Ammon's horn (tissue), 1 donor: ENCODE results near the gene MMP8.

Source experiments
- DNase-seq: peaks from one replicate; pipeline ENCODE4 v3.0.0-alpha.2; 2016; ENCODE audit warnings: low spot score

Gene MMP8

DNA sequence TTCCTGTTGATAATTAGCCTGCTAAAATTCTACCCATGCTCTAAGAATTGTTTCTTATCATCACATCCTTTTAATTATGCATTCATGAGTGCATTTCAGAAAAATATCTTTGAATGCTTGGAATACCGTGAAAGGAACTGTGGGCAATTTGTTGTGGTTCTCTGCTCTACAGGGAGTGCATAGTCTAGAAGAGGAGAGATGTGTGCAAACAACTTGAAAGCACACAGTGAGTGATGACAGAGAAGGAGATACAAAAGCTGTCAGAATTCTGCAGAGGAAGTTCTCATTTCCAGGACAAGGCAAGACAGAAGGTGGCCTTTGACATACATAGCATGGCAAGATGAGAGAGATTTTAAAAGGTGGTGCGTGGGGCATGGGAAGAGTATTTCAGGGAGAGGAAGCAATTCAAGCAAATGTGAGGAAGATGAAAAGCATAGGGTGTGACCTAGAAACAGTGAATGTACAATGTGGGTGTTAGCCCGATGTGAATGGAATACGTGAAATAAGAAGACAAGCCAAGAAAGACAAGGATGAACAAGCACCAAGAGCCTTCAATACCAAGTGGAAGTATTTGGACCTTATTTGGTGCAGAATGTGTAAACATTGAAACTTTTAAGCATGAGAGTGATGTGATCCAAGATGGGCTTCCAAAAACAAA lies 5.0 kb downstream of the MMP8 start:
- DNase-seq = no peak

DNA sequence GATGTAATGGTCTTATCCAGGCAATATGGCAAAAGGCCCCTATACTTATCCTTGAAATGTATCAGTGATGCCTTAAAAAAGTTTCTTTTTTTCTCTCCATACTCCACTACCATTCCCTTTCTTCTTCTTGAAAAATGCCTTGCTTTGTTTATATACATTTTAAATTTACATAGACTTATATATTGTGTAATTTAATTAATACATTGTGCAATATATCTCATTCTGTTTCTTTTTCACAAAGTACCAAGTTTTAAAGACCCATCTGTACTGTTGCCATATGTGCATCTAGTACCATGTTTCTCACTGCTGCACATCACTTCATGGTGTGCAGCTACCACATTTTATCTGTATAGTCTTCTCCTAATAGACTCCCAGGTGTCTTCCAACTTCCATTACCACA lies 7.5 kb downstream of the MMP8 start:
- no peak for DNase-seq

DNA sequence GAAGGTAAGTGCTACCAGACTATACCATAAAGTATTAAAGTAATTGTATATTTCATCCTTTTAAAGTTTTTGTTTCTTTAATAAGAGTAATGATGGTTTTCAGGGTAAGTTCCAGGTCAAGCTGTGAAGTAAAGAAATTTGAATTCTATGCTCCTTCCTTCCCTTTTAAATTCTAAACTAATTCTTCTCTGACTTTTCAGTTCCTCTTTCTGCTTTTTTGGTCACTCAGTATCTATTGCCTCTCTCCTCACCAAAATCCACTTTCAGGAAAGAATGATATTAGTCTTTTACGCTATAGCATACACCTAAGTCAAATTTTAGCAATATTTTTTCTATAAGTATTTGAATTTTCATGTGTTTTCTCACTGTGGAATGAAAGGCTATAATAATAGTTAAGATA lies 8.2 kb downstream of the MMP8 start:
- no peak for DNase-seq

DNA sequence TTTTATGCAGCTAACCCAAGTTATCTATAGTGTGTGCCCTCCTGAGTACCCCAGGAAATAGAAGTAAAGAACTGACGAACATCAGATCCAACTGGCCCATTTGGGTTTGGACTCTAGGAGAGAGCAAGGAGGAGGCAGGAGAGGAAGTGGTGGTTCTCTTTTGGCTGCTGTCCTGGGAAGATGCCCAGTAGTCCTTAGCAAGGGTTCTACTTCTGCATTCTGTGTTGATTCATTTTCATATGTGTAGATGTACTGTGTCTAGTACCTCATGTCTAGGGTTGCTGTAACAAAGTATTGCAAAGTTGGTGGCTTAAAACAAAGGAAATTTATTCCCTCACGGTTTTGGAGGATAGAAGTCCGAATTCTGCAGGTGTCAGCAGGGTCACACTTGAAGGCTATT lies 12.6 kb downstream of the MMP8 start:
- DNase-seq = peak; percentile 9

DNA sequence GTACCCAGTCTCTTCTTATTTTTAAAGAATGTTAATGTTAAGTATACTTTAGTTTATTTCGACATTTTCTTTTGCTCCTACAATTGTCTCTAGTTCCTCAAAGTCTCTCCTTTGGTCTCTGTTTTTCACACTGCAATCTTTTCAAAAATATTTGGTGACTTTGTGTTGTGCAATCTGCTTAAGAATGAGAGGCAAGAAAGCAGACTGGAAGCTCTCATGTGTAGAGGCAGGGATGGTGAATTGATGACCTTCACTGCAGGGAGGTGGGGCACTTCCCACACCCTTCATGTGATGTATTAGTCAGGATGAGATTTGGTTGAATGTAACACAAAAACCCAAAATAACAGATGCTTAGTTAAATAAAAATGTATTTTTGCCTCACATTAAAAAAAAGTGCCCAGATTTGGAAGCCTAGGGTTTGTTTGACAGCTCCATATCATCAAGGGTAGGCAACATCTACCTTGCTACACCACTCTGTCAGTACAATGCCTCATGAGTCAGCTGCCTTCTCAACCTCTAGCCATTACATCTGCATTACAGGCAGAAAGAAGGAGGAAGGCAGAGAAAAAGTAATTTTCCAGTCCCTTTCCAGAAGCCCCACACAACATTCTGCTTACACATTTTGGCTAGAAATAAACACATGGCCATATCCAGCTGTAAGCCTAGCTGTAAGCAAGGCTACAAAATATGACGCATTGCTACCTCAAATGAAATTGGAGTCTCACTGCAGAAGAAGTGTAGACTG lies 15.4 kb downstream of the MMP8 start:
- DNase-seq = no peak

DNA sequence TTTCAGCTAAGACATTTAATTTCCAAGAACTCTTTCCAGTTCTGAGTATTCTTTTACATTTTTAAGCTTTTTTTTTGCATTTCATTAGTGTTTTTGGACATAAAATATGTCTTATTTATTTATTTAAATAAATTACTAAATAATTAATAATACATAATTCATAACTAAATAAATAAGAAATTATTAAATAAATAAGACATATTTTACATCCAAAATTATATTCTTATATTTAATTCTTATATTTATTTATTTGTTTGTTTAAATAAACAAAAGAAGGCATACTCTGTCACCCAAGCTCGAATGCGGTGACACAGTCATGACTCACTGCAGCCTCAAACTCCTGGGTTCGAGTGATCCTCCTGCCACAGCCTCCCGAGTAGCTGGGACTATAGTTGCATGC lies 16.1 kb downstream of the MMP8 start:
- DNase-seq = no peak

DNA sequence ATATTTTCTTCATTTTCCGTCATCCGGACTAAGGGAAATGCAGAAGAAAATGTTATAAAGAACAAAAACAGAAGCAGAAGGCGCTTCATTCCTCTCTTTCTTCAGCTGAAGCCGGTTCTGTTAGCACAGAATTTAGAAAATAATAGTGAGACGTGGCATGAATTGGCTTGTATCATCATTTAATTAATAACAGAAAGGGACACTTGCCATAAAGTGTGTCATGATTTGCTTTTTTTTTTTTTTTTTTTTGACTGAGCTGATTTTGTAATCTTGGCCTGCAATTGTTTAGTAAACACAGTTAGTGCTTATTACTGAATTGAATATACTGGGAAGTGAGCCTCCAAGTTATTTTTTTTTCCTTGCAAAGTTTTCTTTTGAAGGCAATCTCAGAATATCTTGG lies 19.1 kb downstream of the MMP8 start, which contains the start of gene MMP27:
Gene MMP27 (minus strand): TSS at position 144 of the 400 bp plus-strand sequence. CDS start 55 bp downstream, at position 89.
- DNase-seq = no peak

DNA sequence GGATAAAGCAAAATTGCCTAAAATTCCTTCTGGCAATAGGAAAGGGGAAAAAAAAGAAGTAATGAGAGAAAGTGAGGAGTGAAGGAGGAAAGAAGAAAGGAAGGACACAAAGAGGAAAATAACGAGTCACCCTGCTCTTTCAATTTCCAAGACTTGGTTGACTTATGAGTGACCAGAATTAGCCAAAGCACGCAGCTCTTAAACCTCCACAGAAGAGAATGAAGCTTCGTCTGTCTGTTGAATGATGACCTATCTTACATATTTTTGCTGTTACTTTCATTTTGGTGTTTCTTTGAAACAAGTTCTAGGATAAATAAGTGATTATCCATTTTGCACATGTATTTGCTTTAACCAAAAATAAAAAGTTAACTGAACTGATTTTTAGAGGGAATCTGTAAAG lies 19.9 kb downstream of the MMP8 start:
- DNase-seq = no peak

DNA sequence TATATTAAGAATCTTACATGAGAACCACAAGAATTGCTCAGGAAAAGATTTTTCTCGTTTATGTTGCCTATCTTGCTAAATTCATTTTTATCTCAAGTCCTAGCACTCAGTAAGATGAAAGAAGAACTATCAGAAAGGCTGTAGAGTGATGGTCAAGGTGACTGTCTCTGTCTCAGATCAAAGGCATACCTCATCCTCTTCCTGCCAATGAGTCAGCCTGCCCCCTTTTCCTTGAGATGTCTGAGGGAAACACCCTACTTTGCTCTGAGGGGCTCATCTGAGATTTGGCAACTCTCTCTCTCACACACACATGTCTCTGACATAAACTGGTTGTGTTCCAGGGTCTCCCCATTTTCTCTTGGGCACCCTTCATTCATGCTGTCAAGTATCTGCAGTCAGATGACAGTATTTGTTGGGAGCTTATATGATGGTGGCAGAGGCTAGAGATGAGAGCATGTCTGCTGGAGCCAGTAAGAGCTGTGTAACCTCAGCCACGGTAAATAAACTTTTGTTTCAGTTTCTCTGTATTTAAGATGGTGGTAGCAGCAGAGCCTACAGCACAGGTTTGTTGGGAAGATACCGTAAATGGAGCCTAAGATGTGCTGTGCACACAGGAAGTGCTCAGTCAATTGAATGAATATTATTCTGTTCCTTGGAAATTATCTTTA lies 20.8 kb downstream of the MMP8 start:
- DNase-seq = no peak

DNA sequence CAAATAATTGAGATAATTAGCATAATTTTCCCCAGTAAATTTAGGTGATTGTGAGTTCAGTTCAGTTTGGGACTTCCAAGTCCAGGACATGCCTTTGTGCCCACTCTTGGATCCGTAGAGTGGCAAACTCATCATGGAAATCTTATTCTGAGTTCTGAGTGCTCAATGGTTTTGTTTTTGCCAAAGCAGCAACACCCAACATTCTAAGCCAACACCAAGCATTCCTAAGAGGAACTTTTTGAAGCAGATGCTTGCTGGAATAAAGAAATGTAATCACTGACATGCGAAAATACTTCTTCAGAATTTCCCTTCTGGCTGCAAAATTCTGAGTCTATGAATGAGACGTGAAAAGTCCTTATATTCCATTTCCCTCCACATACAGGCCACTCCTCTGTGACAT lies 29.6 kb downstream of the MMP8 start:
- DNase-seq = no peak

DNA sequence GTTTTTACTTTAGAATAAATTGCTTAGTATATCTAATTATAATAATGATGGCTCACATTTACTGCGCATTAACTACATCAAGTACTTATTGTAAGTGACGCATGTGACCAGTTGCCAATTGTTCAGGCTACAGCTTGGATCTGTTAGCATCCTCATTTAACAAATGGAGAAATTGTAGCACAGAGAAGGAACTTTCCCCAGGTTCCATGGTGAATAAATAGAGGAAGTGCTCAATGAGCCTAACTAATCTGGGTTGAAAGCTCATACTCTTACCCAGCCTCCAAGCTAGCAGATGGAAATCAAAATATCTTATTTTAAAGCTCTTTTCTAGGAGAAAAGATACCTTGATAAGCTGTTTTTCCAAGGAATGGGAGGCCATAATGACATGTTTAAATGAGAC lies 39.0 kb downstream of the MMP8 start:
- DNase-seq = no peak

DNA sequence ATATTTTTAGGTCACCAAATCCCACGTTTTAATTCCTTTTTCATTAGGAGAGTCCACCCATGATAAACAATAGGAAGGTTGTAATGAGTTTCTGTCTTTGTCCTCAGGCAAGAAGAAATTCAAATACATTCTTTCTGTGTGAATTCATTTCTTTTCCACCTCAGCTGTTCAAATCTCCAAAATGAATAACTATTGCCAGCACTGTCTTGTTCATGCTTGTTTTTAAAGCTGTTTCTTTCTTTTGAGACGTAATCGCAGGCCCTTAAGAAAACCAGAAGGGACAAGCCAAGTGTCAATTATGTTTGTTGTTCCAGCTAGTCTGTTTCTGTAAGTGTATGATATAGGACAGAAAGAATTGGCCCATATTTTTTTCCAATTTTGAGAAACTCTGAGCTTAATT lies 39.4 kb downstream of the MMP8 start:
- no peak for DNase-seq

DNA sequence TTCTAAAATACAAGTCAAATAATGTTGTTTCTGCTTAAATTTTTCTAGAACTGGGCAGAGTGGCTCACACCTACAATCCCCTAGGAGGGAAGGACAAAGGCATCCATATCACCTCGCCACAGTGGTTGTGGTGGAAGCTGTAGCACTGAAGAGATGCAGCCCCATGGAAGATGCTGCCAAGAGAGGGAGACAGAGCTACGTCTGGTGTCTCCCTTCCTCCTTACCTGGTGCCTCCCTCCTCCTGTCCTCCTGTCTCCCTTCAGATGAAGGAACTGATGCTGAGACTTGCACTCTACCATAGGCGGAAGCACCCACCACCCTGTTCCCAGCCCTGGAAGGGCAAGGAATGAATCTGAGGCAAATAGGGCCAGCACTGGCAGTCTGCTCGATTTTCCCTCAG lies 41.5 kb downstream of the MMP8 start:
- DNase-seq = no peak

DNA sequence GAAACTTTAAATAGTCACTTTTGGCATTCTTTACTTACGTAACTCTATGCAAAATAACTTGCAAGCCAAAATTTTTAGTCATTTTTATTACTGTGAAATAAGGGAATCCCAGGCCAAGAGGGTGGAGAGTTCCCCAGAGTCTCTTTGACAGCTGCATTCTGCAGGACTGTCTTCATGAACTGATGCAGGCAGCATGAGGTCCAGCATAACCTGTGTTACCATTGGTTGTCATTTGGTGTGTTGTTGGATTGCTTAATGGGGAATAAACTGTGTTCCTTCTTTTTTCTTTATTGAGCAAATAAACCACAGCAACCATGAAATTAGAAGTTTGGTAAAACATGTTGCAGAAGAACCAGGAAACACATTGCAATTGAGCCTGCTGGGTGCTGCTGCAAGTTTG lies 43.8 kb downstream of the MMP8 start:
- DNase-seq = no peak

DNA sequence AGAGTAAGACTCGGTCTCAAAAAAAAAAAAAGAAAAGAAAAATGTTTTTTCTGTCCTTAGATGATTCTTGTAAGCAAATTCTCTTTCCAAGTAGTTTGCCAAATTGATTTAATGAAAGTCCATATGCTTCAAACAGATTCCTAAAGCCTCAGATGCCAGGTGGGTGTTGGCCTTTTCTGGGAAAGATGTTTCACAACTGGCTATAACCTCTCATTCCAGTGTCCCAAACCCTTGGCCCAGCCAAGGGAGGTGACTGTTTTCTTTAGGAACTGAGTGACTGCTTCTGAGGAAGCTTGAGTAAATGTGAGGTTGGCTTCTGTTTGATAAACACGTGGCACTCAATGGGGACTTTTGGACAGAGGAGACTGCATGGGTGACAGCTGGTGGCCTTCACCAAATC lies 46.7 kb downstream of the MMP8 start:
- no peak for DNase-seq

DNA sequence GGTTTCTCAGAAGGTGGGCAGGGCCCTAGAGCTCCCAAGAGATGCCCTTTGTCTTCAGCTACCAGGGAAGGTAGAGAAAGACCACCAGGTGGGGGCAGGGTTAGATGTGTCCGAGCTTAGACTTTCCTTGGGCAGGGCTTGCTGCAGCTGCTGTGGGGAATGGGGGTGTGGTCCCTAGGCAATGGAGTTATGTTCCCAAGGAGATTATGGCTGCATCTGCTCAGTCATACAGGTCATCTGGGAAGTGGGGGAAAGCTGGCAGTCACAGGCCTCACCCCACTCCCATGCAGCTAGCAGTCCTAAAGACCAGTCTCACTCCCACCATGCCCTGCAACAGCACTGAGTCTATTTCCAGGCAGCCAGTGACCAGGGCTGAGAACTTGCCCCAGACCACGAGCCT lies 48.7 kb downstream of the MMP8 start:
- no peak for DNase-seq

DNA sequence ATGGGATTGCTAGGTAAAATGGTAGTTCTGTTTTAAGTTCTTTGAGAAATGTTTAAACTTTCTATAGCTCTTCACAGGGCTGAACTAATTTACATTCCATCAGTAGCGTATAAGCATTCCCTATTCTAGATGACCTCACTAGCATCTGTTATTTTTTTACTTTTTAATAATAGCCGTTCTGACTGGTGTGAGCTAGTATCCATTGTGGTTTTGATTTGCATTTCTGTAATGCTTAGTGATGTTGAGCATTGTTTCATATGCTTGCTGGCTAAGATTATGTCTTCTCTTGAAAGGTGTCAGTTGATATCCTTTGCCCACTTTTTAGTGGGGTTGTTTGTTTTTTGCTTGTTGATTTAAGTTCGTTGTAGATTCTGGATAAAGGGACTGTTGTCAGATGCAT lies 55.1 kb downstream of the MMP8 start:
- no peak for DNase-seq

DNA sequence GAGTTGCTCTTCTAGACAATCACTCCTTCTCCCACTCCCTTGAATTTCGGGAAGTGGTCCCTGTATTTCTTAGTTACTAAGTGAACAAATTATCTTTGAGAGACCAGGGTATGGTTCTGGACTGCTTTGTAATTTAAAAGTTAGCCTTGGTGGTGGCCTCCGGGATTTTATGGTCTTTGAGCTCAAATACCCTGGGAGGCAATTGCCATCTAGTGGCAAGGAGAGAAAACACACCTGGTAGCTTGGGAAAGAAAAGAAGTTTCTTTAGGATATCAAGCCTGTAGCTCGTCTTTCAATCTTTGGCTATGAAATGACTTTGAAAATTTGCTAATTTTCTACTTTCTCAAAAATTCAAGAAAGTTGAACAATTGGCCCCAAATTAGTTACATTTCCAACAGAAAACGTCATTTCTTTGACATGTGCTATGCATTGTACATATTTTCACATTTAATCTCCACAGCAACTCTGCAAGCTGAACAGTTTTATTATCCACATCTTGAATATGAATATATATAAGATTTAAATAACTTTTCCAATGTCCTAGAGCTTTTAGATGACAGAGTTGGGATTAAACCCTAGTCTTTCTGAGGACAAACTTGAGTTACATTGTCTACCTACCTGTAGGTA lies 58.3 kb downstream of the MMP8 start:
- peak; percentile 43 for DNase-seq

DNA sequence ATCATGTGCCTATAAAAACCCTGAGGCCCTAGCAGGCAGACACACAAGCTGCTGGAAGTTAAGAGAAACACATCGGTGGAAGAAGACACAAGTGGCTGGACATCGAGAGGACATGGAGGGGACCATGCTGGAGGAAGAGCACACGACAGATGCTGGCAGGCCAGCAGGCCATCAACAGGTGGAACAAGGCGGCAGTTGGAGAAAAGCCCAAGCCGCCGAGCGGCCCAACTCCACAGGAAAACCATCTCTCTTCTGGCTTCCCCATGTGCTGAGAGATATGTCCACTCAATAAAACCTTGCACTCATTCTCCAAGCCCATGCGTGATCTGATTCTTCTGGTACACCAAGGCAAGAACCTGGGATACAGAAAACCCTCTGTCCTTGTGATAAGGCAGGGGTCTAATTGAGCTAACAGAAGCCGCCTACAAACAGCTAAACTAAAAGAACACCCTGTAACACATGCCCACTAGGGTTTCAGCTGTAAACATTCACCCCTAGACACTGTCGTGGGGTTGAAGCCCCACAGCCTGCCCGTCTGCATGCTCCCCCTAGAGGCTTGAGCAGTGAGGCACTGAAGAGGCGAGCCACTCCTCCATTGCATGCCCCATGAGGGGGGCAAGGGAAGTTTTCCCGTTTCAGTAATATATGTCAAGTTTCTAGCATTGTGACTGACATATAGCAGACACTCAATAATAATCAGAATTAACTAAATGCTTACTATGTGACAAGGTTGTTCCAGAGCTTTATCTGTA lies 60.6 kb downstream of the MMP8 start:
- no peak for DNase-seq

DNA sequence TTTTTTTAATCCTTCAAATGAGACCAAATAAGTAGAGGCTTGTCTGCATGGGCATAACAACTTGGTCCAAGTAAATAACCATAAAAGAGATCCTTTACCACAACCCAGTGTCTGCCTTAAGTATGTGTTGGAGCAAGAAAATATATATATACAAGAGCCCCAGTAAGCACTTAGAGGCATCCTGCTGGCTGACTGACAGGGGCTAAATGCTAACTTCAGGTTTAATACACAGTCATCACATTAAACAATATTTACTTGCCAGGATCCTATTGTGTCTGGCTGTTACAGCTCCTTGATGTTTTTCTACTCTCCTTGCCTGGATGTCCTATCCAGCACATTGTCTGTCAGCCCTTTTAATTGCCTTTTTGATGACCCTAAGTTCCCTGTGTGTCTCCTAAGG lies 62.1 kb downstream of the MMP8 start:
- DNase-seq = no peak
